Heart left ventricle (tissue), 16 donors: ENCODE results near the gene CAPN2. TPM values are rescaled to one million over a fixed set of nuclear protein-coding genes. Genes with fewer than 3 reads are reported as not detected.

Experiments used
- ATAC-seq, 4 donors: fragments of 200-7000 bp; cut with Tn5 transposase; one replicate each; pipeline ENCODE4 v1.9.1; 2020 to 2022; ENCODE audit warnings: moderate library complexity in 4 of 4, mild to moderate bottlenecking in 3 of 4, moderate number of reproducible peaks in 1 of 4
- DNase-seq, 5 donors: peaks; one replicate each; pipeline ENCODE4 v3.0.0-alpha.2; 2020
- H3K27ac ChIP-seq, 12 donors: fragments of 200-600 bp; sonication (generic) in 4 of 12; one replicate each; pipeline versions ENCODE4 v1.5.0 to v1.8.0; 2016 to 2022; ENCODE audit warnings: mild to moderate bottlenecking in 2 of 12
- H3K27me3 ChIP-seq, 9 donors: fragments of 200-600 bp; sonication (generic) in 2 of 9; one replicate each; pipeline versions ENCODE4 v1.5.1 to v1.8.0; 2016 to 2022; ENCODE audit warnings: mild to moderate bottlenecking in 3 of 9
- H3K36me3 ChIP-seq, 9 donors: fragments of 200-600 bp; sonication (generic) in 2 of 9; one replicate each; pipeline versions ENCODE4 v1.5.0 to v1.8.0; 2018 to 2022; ENCODE audit warnings: mild to moderate bottlenecking in 2 of 9
- H3K4me1 ChIP-seq, 12 donors: fragments of 200-600 bp; sonication (generic) in 4 of 12; one replicate each; pipeline versions ENCODE4 v1.5.0 to v1.8.0; 2016 to 2022; ENCODE audit warnings: mild to moderate bottlenecking in 3 of 12
- H3K4me3 ChIP-seq, 12 donors: fragments of 200-600 bp; sonication (generic) in 4 of 12; one replicate each; pipeline versions ENCODE4 v1.5.0 to v1.8.0; 2017 to 2022; ENCODE audit warnings: mild to moderate bottlenecking in 9 of 12, moderate library complexity in 4 of 12
- H3K9me3 ChIP-seq, 12 donors: fragments of 200-600 bp; sonication (generic) in 4 of 12; one replicate each; pipeline versions ENCODE4 v1.5.0 to v1.8.0; 2016 to 2022; ENCODE audit warnings: mild to moderate bottlenecking in 1 of 12
- POLR2A ChIP-seq, 2 donors: fragments of 450-650 bp; IDR thresholded peaks; one replicate each; pipeline ENCODE4 v1.6.1; 2017; ENCODE audit warnings: antibody characterized with exemption in 2 of 2, mild to moderate bottlenecking in 2 of 2, moderate library complexity in 2 of 2
- WGBS, 4 donors: extraction: QIAGEN DNeasy Blood & Tissue Kit in 2 of 4; methylation state at CpG; one replicate each; pipeline versions ENCODE4 v1.1.5 to v1.1.7; 2013 to 2018; 5-methylcytosine and 5-hydroxymethylcytosine counted together
- intact Hi-C, 10 donors: fragments of 100-400 bp; cut with DNase I; formaldehyde crosslinking; loops; one replicate each; pipeline versions ENCODE4 v1.11.1 to v1.14.2; 2022
- polyA plus RNA-seq, 2 donors: library from polyadenylated mRNA; stranded (reverse); fragments of 200-250 nt; gene quantifications; one replicate each; pipeline ENCODE4 v1.2.3, GENCODE V29; 2013
- total RNA-seq, 9 donors: library from RNA; depleted of rRNA in 2 of 9; stranded (reverse); fragments of >200 nt in 2 of 9; fragmentation: NEBNext Ultra II Directional in 3 of 9; extraction: Animal tissue kit (Norgen Biotek cat#: 25700) in 3 of 9; gene quantifications; one replicate each; pipeline versions ENCODE4 v1.1.0 to v1.2.4, GENCODE V29; 2016 to 2023
- TF ChIP-seq, protein P1 (sequence below), 12 donors: fragments of 200-600 bp; sonication (generic) in 4 of 12; IDR thresholded peaks; one replicate each; pipeline versions ENCODE4 v1.5.0 to v1.8.0; 2018 to 2022; ENCODE audit warnings: antibody characterized with exemption in 12 of 12, mild to moderate bottlenecking in 5 of 12
- donor health status: ischemic (EF 13 %, LVEDD 7.1; RV severe dilation, severe dysfunction).
- donor health status: healthy with polysubstance abuse.
- donor health status: DM: no; HTN: yes; CAD: no.
- donor health status: DM: no; HTN: no; CAD: no.
- donor health status: ischemic (EF 25% LVEDD 6.9; RV normal size, moderate dysfunction).
- donor health status: ischemic (EF 25% LVEDD 5.7; RV mildly dilated, moderate dysfunction).
- donor health status: healthy.
- donor health status: DM: yes; HTN: yes; CAD: no.
- donor health status: ischemic (EF 35%, LVEDD 5.7; RV mildly dilated, moderate dysfunction).
- donor health status: nonischemic (EF 11% LVEDD 7.7; RV severe dilation, severe dysfunction).
- donor health status: DM: yes; HTN: yes; CAD: no.
- donor health status: PGD.
- donor health status: ischemic (EF 29% LVEDD 5.4; RV normal size, mild dysfunction).
- donor health status: nonischemic (EF 23%, LVEDD 6.1; RV moderate dilation, normal function).

Gene CAPN2
- total and polyA plus RNA-seq, 11 donors = 54.4 to 115 (median 81.8) TPM

DNA sequence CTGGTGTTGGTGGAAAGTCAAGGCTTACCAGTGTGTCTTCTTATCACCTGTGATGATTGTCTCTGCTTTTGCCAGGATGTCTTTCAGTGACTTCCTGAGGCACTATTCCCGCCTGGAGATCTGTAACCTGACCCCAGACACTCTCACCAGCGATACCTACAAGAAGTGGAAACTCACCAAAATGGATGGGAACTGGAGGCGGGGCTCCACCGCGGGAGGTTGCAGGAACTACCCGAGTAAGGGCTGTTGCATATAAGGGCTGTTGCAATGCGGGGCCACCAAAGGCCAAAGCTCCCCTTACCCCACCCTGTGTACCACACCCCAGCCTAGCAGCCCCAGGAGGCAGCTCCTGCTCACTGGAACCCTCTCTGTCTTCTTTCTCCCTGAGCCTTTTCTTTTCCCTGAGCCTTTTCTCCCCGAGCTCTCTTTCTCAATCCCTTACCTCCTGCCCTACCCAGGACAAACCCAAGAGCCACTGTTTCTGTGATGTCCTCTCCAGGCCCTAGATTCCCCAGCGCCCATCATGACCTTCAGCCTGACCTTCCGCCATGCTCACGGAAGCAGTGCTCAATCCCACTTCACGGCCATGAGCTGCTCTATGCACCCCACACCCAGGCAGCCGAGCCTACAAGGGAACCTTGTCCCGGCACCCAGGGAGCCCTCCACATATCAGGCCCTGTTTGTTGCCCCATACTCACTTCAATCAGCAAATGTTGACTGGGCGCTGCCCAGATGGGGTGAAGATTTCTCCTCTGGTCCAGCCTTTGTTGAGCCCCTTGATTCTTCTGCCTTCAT lies 40.6 kb downstream of the CAPN2 start:
- Histone ChIP-seq H3K4me1 (peaks cover 3 to 16% (median 13%) of the 10 kb centered on the region in 12 donors), H3K36me3 (peaks cover 4 to 90% (median 82%) of the 10 kb centered on the region in 9 donors), H3K4me3 (no peak overlapping the region), H3K27ac (no peak overlapping the region), H3K9me3 (no peaks in the 10 kb centered on the region), H3K27me3 (no peaks in the 10 kb centered on the region)
- ATAC-seq = no peak
- intact Hi-C loops = loop anchor here in 1 of 10 donors (5.0 kb wide), 1 partner anchor 56 kb away; no protein-coding TSS in a partner anchor
- DNase-seq = no peak
- 85 to 87% (median 87%) methylated on average over 15 of the region's 15 CpGs for WGBS, 4 donors
- TF ChIP-seq POLR2A (IDR thresholded peaks at IDR 0.05) = no peak
- TF ChIP-seq, protein P1, sequence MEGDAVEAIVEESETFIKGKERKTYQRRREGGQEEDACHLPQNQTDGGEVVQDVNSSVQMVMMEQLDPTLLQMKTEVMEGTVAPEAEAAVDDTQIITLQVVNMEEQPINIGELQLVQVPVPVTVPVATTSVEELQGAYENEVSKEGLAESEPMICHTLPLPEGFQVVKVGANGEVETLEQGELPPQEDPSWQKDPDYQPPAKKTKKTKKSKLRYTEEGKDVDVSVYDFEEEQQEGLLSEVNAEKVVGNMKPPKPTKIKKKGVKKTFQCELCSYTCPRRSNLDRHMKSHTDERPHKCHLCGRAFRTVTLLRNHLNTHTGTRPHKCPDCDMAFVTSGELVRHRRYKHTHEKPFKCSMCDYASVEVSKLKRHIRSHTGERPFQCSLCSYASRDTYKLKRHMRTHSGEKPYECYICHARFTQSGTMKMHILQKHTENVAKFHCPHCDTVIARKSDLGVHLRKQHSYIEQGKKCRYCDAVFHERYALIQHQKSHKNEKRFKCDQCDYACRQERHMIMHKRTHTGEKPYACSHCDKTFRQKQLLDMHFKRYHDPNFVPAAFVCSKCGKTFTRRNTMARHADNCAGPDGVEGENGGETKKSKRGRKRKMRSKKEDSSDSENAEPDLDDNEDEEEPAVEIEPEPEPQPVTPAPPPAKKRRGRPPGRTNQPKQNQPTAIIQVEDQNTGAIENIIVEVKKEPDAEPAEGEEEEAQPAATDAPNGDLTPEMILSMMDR (IDR thresholded peaks at IDR 0.05) = no peak

- Histone ChIP-seq H3K36me3 (peaks cover 4 to 100% (median 98%) of the 10 kb centered on the region in 9 donors), H3K9me3 (no peaks in the 10 kb centered on the region), H3K4me3 (no peak overlapping the region), H3K27ac (no peak overlapping the region), H3K27me3 (no peaks in the 10 kb centered on the region), H3K4me1 (no peaks in the 10 kb centered on the region)
- WGBS, 4 donors = 86 to 90% (median 88%) methylated on average over 17 of the region's 17 CpGs
- no peak for TF ChIP-seq POLR2A (IDR thresholded peaks at IDR 0.05)
- TF ChIP-seq, protein P1 (IDR thresholded peaks at IDR 0.05) = no peak
- ATAC-seq = no peak
- intact Hi-C loops = loop anchor here in 1 of 10 donors (5.0 kb wide), 1 partner anchor 58 kb away; no protein-coding TSS in a partner anchor
- no peak for DNase-seq
Observed at GRCh38 chr1:223754681-223755431, 42.5 kb downstream of the CAPN2 start.

- 90 to 95% (median 92%) methylated on average over 7 to 9 of the region's 9 CpGs for WGBS, 4 donors
- Histone ChIP-seq H3K27me3 (no peaks in the 10 kb centered on the region), H3K4me3 (no peak overlapping the region), H3K36me3 (peaks cover 4 to 100% (median 98%) of the 10 kb centered on the region in 9 donors), H3K27ac (no peak overlapping the region), H3K4me1 (no peaks in the 10 kb centered on the region), H3K9me3 (no peaks in the 10 kb centered on the region)
- intact Hi-C loops = no loop called here
- no peak for ATAC-seq
- TF ChIP-seq, protein P1 (IDR thresholded peaks at IDR 0.05) = no peak
- TF ChIP-seq POLR2A (IDR thresholded peaks at IDR 0.05) = no peak
- no peak for DNase-seq
Observed at GRCh38 chr1:223755432-223755792, 43.1 kb downstream of the CAPN2 start.
